Activated naive CD4-positive, alpha-beta T cell treated with anti-CD3 and anti-CD28 coated beads, Interleukin-2, amount 50 U/mL, for 24 hours (primary cell): ENCODE data around the gene AP2S1.
A peak's percentile ranks its signal among the peaks of the same experiment; 100 is the strongest.
"Not testable (repeated sequence)": the region's sequence is repeated elsewhere in the genome, so short reads cannot be mapped to it uniquely, and the experiment has no call there.

Experiments used
- H3K27ac Mint-ChIP-seq: one replicate; pipeline ENCODE4 v1.8.0; 2021; ENCODE audit warnings: mild to moderate bottlenecking, mixed read lengths
- H3K27me3 Mint-ChIP-seq: one replicate; pipeline ENCODE4 v1.8.0; 2021; ENCODE audit warnings: mixed read lengths
- H3K36me3 Mint-ChIP-seq: one replicate; pipeline ENCODE4 v1.8.0; 2021; ENCODE audit warnings: mixed read lengths
- H3K4me1 Mint-ChIP-seq: one replicate; pipeline ENCODE4 v1.8.0; 2021; ENCODE audit warnings: mixed read lengths
- H3K4me3 Mint-ChIP-seq: one replicate; pipeline ENCODE4 v1.8.0; 2021; ENCODE audit warnings: mild to moderate bottlenecking, mixed read lengths
- H3K9me3 Mint-ChIP-seq: one replicate; pipeline ENCODE4 v1.8.0; 2021; ENCODE audit warnings: mixed read lengths

The AP2S1 gene

DNA sequence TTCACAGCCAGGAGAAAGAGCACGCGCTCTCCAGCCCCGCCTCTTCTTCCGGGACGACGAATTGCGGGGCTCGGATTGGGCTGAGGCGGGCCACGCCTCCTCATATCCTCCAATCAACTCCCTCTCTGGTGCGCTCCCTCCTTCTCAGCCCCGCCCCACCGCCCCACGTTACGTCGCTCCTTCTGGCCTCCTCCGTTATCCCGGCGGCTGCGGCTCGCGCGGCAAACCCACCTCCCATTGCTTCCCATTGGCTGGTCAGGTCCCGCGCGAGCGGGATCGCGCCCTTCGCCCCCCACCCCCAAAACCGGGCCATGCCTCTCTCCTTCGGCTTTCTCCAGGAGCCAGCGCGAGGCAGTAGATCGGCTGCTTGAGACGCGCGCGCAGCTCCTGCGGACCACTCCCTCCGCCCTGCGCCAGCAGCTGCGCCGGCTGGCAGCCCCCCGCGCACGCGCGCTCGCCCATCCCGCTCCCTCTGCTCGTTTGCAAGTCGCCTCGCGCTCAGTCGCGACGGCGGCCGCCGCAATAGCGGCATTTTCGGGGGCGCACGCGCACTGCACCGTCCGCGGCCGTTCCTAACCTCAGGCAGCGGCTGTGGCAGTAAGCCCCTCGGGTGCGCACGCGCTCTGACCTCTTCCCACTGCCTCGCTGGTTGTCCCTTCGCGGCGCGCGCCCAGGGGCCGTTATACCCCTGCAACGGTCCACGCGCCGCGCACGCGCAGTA, 9.6 kb upstream of the AP2S1 start:
- Mint-ChIP-seq H3K27me3 (no peaks in the 10 kb centered on the region), H3K4me3 (peak overlapping the region; percentile 88), H3K9me3 (no peaks in the 10 kb centered on the region), H3K27ac (peak overlapping the region; percentile 96), H3K4me1 (peaks cover 15% of the 10 kb centered on the region), H3K36me3 (no peaks in the 10 kb centered on the region)

DNA sequence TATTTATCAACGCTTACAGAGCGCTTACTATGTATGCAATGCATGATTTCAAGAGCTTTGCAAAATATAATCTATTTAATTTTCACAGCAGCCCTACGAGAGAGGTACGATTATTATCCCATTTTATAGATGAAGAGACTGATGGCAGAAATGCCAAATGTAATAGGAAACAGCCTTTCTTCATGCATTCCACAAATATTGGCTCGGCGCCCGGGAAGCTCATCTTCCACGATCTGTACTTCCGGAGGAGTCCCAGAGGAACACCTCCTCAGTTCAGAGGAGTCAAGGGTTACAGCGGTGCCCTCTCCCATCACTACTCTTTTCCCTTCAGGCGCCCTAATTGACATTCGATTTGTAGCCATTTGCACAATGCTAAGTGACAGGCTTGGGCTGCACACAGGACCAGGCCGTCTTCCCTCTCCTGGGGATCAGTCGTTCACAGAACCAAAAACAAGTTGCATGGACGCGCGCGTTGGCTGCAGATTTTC, 9.0 kb upstream of the AP2S1 start:
- H3K4me3 Mint-ChIP-seq, result peak overlapping the region; percentile 88
- H3K36me3 Mint-ChIP-seq, result no peaks in the 10 kb centered on the region
- peaks cover 15% of the 10 kb centered on the region for H3K4me1 Mint-ChIP-seq
- H3K27me3 Mint-ChIP-seq, result no peaks in the 10 kb centered on the region
- H3K9me3 Mint-ChIP-seq, result no peaks in the 10 kb centered on the region
- H3K27ac Mint-ChIP-seq, result peak overlapping the region; percentile 96

- H3K9me3 Mint-ChIP-seq, result no peaks in the 10 kb centered on the region
Measured at GRCh38 chr19:46856062-46857022, 5.7 kb upstream of the AP2S1 start.

GRCh38 chr19:46854698-46855097, 4.1 kb upstream of the AP2S1 start:
- H3K27ac Mint-ChIP-seq, H3K36me3 Mint-ChIP-seq, H3K4me3 Mint-ChIP-seq, H3K9me3 Mint-ChIP-seq, H3K27me3 Mint-ChIP-seq: not testable (repeated sequence)
- peaks cover 21% of the 10 kb centered on the region for H3K4me1 Mint-ChIP-seq

More at GRCh38 chr19:46856062-46857022, 5.7 kb upstream of the AP2S1 start:
- no peaks in the 10 kb centered on the region for H3K27me3 Mint-ChIP-seq
- peaks cover 15% of the 10 kb centered on the region for H3K4me1 Mint-ChIP-seq
- H3K4me3 Mint-ChIP-seq, result peak overlapping the region; percentile 79
- no peaks in the 10 kb centered on the region for H3K36me3 Mint-ChIP-seq
- H3K27ac Mint-ChIP-seq, result peak overlapping the region; percentile 51

DNA sequence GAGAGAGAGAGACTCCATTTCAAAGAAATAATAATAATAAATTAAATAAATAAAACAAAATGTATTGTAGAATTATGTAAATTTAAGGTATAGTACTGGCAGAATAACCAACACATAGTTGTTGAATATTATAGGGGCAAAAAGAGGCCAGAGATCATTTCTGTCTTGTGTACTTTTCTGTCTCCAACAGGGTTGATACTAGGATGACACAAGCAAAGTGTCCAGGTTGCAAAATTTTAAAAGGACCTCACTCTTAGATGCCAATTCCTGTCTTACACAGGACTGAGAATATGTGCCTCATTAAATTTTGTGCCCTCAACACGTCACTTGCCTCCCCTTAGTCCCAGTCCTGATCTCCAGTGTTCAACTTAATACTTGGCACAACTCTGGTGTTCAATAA, 2.2 kb upstream of the AP2S1 start:
- H3K27me3 Mint-ChIP-seq, result no peaks in the 10 kb centered on the region
- H3K9me3 Mint-ChIP-seq, result no peaks in the 10 kb centered on the region
- peaks cover 28% of the 10 kb centered on the region for H3K4me1 Mint-ChIP-seq
- H3K27ac Mint-ChIP-seq, result no peak overlapping the region
- H3K4me3 Mint-ChIP-seq, result no peak overlapping the region
- peaks cover under 1% of the 10 kb centered on the region for H3K36me3 Mint-ChIP-seq

GRCh38 chr19:46849610-46850009, 1.0 kb downstream of the AP2S1 start:
- no peaks in the 10 kb centered on the region for H3K9me3 Mint-ChIP-seq
- H3K36me3 Mint-ChIP-seq, result peaks cover 6% of the 10 kb centered on the region
- peak overlapping the region; percentile 91 for H3K27ac Mint-ChIP-seq
- peaks cover 24% of the 10 kb centered on the region for H3K4me1 Mint-ChIP-seq
- no peaks in the 10 kb centered on the region for H3K27me3 Mint-ChIP-seq
- H3K4me3 Mint-ChIP-seq, result peak overlapping the region; percentile 94

- no peak overlapping the region for H3K27ac Mint-ChIP-seq
- peaks cover 24% of the 10 kb centered on the region for H3K4me1 Mint-ChIP-seq
- no peaks in the 10 kb centered on the region for H3K27me3 Mint-ChIP-seq
- no peaks in the 10 kb centered on the region for H3K9me3 Mint-ChIP-seq
- peaks cover 6% of the 10 kb centered on the region for H3K36me3 Mint-ChIP-seq
- H3K4me3 Mint-ChIP-seq, result no peak overlapping the region
Measured at GRCh38 chr19:46848389-46848788, 2.3 kb downstream of the AP2S1 start.

- Mint-ChIP-seq H3K36me3 (peaks cover 6% of the 10 kb centered on the region), H3K4me1 (peaks cover 24% of the 10 kb centered on the region), H3K27ac (no peak overlapping the region), H3K9me3 (no peaks in the 10 kb centered on the region), H3K27me3 (no peaks in the 10 kb centered on the region), H3K4me3 (no peak overlapping the region)
Measured at GRCh38 chr19:46847528-46847927, 3.1 kb downstream of the AP2S1 start.

DNA sequence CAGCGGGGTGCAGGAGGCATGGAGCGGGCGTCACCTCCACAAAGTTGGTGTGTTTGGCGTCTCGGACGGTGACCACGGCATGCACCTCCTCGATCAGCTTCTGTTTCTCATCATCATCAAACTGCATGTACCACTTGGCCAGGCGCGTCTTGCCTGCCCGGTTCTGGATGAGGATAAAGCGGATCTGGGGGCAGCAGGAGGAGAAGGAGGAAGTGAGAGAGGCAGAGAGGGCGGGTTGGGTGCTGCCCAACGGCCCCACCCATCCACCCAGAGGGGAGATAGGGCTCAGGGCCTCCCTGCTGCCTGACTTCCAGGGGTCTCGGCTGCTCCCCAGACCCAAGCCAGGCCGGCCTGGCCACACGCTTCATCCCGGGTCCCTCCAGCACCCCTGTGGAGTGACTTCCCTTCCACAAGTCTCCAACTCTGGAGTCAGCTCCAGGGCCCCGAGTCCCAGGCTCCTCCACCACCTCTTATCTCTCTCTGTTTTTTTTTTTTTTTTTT, 4.6 kb downstream of the AP2S1 start:
- H3K36me3 Mint-ChIP-seq, result peaks cover 6% of the 10 kb centered on the region
- no peaks in the 10 kb centered on the region for H3K27me3 Mint-ChIP-seq
- peaks cover 24% of the 10 kb centered on the region for H3K4me1 Mint-ChIP-seq
- no peaks in the 10 kb centered on the region for H3K9me3 Mint-ChIP-seq
- H3K4me3 Mint-ChIP-seq, result no peak overlapping the region
- H3K27ac Mint-ChIP-seq, result peak overlapping the region; percentile 3

DNA sequence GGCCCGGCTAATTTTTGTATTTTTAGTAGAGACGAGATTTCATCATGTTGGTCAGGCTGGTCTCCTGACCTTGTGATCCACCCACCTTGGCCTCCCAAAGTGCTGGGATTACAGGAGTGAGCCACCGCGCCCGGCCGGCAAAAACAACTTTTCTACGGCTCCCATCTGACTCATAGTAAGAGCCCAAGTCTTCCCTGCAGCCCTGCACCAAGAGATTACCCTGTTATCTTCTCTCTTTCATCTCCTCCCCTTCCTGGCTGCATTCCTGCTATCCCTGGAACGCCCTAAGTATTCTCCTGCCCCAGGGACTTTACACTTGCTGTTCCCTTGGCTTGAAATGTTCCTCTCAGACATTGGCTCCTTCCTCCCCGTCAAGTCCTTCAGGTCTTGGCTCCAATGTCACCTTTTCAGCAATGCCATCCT, 6.6 kb downstream of the AP2S1 start:
- Mint-ChIP-seq H3K27me3 (no peaks in the 10 kb centered on the region), H3K4me1 (peaks cover 7% of the 10 kb centered on the region), H3K27ac (no peak overlapping the region), H3K36me3 (peaks cover 6% of the 10 kb centered on the region), H3K9me3 (no peaks in the 10 kb centered on the region), H3K4me3 (no peak overlapping the region)

DNA sequence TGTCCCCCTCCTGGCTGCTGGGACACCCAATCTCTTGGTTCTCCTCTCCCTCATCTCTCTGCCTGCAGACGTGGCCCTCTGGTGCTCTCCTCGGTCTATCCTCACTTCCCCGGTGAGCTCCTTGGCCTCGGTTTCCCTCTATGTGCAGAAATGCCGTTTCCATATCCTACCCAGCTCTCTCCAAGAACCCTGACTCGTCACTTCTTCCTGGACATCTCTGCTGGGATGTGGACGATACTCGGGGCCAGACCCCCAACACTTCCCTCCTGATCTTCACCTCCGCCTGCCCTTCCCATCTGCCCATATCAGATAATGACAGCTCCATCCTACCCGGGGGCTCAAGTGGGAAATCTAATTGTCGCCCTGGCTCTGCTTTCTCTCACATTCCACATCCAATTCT, 7.9 kb downstream of the AP2S1 start:
- peaks cover 5% of the 10 kb centered on the region for H3K4me1 Mint-ChIP-seq
- H3K27ac Mint-ChIP-seq, result no peak overlapping the region
- peaks cover 7% of the 10 kb centered on the region for H3K36me3 Mint-ChIP-seq
- no peaks in the 10 kb centered on the region for H3K27me3 Mint-ChIP-seq
- H3K9me3 Mint-ChIP-seq, result no peaks in the 10 kb centered on the region
- no peak overlapping the region for H3K4me3 Mint-ChIP-seq

DNA sequence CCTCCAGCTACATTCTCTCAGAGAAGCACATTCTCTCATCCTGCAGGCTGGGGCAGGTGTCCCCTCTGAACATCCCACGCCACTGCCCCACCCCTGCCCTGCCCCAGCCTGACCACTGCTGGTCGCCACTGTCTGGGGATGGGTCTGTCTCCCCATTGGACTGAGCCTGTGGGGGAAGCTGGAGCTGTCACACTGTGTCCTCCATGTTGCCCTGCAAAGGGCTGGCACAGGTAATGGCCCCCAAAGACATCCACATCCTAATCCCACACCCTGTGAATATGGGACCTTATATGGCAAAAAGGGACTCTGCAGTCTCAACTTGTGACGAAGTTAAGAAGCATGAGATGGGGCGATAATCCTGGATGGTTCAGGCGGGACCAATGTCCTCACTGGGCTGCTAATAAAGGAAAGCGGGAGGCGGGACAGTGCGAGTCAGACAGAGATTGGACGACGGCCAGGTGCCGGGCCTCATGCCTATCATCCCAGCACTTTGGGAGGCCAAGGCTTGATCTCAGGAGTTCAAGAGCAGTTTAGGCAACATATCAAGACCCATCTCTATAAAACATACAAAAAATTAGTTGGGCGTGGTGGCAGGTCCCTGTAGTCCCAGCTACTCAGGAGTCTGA, 9.1 kb downstream of the AP2S1 start:
- Mint-ChIP-seq H3K36me3 (peaks cover 2% of the 10 kb centered on the region), H3K4me3 (no peak overlapping the region), H3K27me3 (no peaks in the 10 kb centered on the region), H3K9me3 (no peaks in the 10 kb centered on the region), H3K27ac (no peak overlapping the region), H3K4me1 (no peaks in the 10 kb centered on the region)

- Mint-ChIP-seq H3K4me3 (no peak overlapping the region), H3K27me3 (no peaks in the 10 kb centered on the region), H3K9me3 (no peaks in the 10 kb centered on the region), H3K36me3 (peaks cover 2% of the 10 kb centered on the region), H3K27ac (no peak overlapping the region), H3K4me1 (no peaks in the 10 kb centered on the region)
Measured at GRCh38 chr19:46840498-46840942, 10.1 kb downstream of the AP2S1 start.

GRCh38 chr19:46839752-46840497, 10.7 kb downstream of the AP2S1 start:
- Mint-ChIP-seq H3K4me1 (no peaks in the 10 kb centered on the region), H3K9me3 (no peaks in the 10 kb centered on the region), H3K36me3 (peaks cover 2% of the 10 kb centered on the region), H3K4me3 (no peak overlapping the region), H3K27me3 (no peaks in the 10 kb centered on the region), H3K27ac (no peak overlapping the region)

DNA sequence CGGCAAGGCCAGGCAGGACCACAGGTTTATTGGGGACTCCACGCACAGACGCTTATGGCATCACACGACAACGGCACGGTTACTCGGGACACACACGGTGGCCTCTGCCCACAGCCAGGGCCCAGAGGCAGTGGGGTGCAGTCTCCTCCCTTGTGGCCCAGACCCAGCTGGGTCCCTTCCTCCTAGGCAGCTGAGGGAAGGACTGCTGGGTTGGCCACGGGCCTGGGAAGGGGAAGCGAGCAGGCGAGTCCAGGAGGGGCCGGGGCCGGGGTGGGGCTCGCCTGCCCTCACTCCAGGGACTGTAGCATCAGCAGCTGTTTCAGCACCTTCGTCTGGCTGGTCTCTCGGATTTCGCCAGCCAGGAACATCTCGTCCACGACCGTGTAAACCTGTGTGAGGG, 12.5 kb downstream of the AP2S1 start:
- Mint-ChIP-seq H3K27ac (no peak overlapping the region), H3K4me3 (no peak overlapping the region), H3K4me1 (no peaks in the 10 kb centered on the region), H3K9me3 (no peaks in the 10 kb centered on the region), H3K27me3 (no peaks in the 10 kb centered on the region), H3K36me3 (peaks cover 2% of the 10 kb centered on the region)
